A673 (cell line): Measurements from ENCODE around the gene TNIP1.

ENCODE experiments used
- CTCF ChIP-seq: fragments of 300-800, 200-600 bp; sonication (generic); conservative IDR thresholded peaks from 2 replicates; pipeline ENCODE4 v1.5.1; 2017; ENCODE audit warnings: low read depth, mild to moderate bottlenecking, antibody characterized with exemption, low read length, moderate library complexity, mixed read lengths
- EZH2 ChIP-seq: fragments of 200-600 bp; sonication (generic); IDR thresholded peaks from 2 replicates; pipeline ENCODE4 v1.6.1; 2017; ENCODE audit warnings: borderline replicate concordance, low read depth, mild to moderate bottlenecking, mixed read lengths, antibody characterized with exemption, low read length; ENCODE audit not compliant: poor library complexity, severe bottlenecking

- no peak for TF ChIP-seq CTCF
- TF ChIP-seq EZH2: no peak
Observed at GRCh38 chr5:151022511-151023018, 58.3 kb downstream of the TNIP1 start.
